ENCODE results near the gene ABCA7. TPM values are rescaled to one million over a fixed set of nuclear protein-coding genes. Genes with fewer than 3 reads are reported as not detected.

The ABCA7 gene
- total RNA-seq, 1 experiment from 2014 or later: 23.8 TPM

GRCh38 chr19:1050989-1051788 lies 11.3 kb downstream of the ABCA7 start:
- Histone ChIP-seq H3K79me2 (ENCODE audit: low read length) (no peaks in the 10 kb centered on the region), H3K9me3 (ENCODE audit: low read length) (no peaks in the 10 kb centered on the region), H3K9me2 (replicated peaks; ENCODE audit: insufficient read depth, low read length) (no peaks in the 10 kb centered on the region), H3K9ac (ENCODE audit: low read length) (no peak overlapping the region), H2AFZ (ENCODE audit: low read length) (no peak overlapping the region), H3K36me3 (ENCODE audit: insufficient read depth, low read length) (no peaks in the 10 kb centered on the region), H3K4me1 (ENCODE audit: low read length) (no peaks in the 10 kb centered on the region), H4K20me1 (ENCODE audit: insufficient read depth, low read depth, low read length) (no peaks in the 10 kb centered on the region), H3K27ac (ENCODE audit: low read length) (no peak overlapping the region), H3K27me3 (ENCODE audit: low read length) (no peaks in the 10 kb centered on the region), H3K4me3 (ENCODE audit: low read length) (no peak overlapping the region), H3K4me2 (ENCODE audit: low read depth, low read length, poor library complexity, severe bottlenecking) (no peak overlapping the region)
- no peak for DNase-seq

- Histone ChIP-seq H3K27me3 (ENCODE audit: low read length) (no peaks in the 10 kb centered on the region), H2AFZ (ENCODE audit: low read length) (no peak overlapping the region), H3K4me1 (ENCODE audit: low read length) (peaks cover under 1% of the 10 kb centered on the region; the same call in 1 of the 2 replicates), H3K4me3 (ENCODE audit: low read length) (no peak overlapping the region), H3K9ac (ENCODE audit: low read length) (no peak overlapping the region), H3K9me3 (ENCODE audit: low read length) (no peaks in the 10 kb centered on the region), H4K20me1 (ENCODE audit: insufficient read depth, low read depth, low read length) (no peaks in the 10 kb centered on the region), H3K36me3 (ENCODE audit: insufficient read depth, low read length) (no peaks in the 10 kb centered on the region), H3K79me2 (ENCODE audit: low read length) (no peaks in the 10 kb centered on the region), H3K27ac (ENCODE audit: low read length) (no peak overlapping the region), H3K9me2 (replicated peaks; ENCODE audit: insufficient read depth, low read length) (no peaks in the 10 kb centered on the region), H3K4me2 (ENCODE audit: low read depth, low read length, poor library complexity, severe bottlenecking) (no peak overlapping the region)
- no peak for DNase-seq
Measured at GRCh38 chr19:1051791-1052190, 11.9 kb downstream of the ABCA7 start.

- Histone ChIP-seq H3K4me1 (ENCODE audit: low read length) (peaks cover 6% of the 10 kb centered on the region), H3K27ac (ENCODE audit: low read length) (no peak overlapping the region), H3K36me3 (ENCODE audit: insufficient read depth, low read length) (no peaks in the 10 kb centered on the region), H3K9me2 (replicated peaks; ENCODE audit: insufficient read depth, low read length) (no peaks in the 10 kb centered on the region), H3K79me2 (ENCODE audit: low read length) (no peaks in the 10 kb centered on the region), H3K9ac (ENCODE audit: low read length) (no peak overlapping the region), H3K4me2 (ENCODE audit: low read depth, low read length, poor library complexity, severe bottlenecking) (no peak overlapping the region), H4K20me1 (ENCODE audit: insufficient read depth, low read depth, low read length) (no peaks in the 10 kb centered on the region), H3K27me3 (ENCODE audit: low read length) (no peaks in the 10 kb centered on the region), H3K9me3 (ENCODE audit: low read length) (no peaks in the 10 kb centered on the region), H3K4me3 (ENCODE audit: low read length) (no peak overlapping the region), H2AFZ (ENCODE audit: low read length) (no peak overlapping the region)
- no peak for DNase-seq
Measured at GRCh38 chr19:1052349-1052975, 12.6 kb downstream of the ABCA7 start.

GRCh38 chr19:1053176-1054101 lies 13.5 kb downstream of the ABCA7 start:
- H3K27me3 ChIP-seq (ENCODE audit: low read length): no peaks in the 10 kb centered on the region
- H3K9me2 ChIP-seq (replicated peaks; ENCODE audit: insufficient read depth, low read length): no peaks in the 10 kb centered on the region
- no peak for DNase-seq
- no peaks in the 10 kb centered on the region for H3K79me2 ChIP-seq (ENCODE audit: low read length)
- no peak overlapping the region for H3K9ac ChIP-seq (ENCODE audit: low read length)
- peaks cover 16% of the 10 kb centered on the region for H3K4me1 ChIP-seq (ENCODE audit: low read length)
- no peak overlapping the region for H2AFZ ChIP-seq (ENCODE audit: low read length)
- no peak overlapping the region for H3K27ac ChIP-seq (ENCODE audit: low read length)
- no peaks in the 10 kb centered on the region for H4K20me1 ChIP-seq (ENCODE audit: insufficient read depth, low read depth, low read length)
- no peaks in the 10 kb centered on the region for H3K36me3 ChIP-seq (ENCODE audit: insufficient read depth, low read length)
- H3K9me3 ChIP-seq (ENCODE audit: low read length): no peaks in the 10 kb centered on the region
- no peak overlapping the region for H3K4me2 ChIP-seq (ENCODE audit: low read depth, low read length, poor library complexity, severe bottlenecking)
- no peak overlapping the region for H3K4me3 ChIP-seq (ENCODE audit: low read length)

- no peak overlapping the region for H3K4me2 ChIP-seq (ENCODE audit: low read depth, low read length, poor library complexity, severe bottlenecking)
- no peaks in the 10 kb centered on the region for H3K9me2 ChIP-seq (replicated peaks; ENCODE audit: insufficient read depth, low read length)
- no peak overlapping the region for H3K27ac ChIP-seq (ENCODE audit: low read length)
- H3K9me3 ChIP-seq (ENCODE audit: low read length): no peaks in the 10 kb centered on the region
- H3K36me3 ChIP-seq (ENCODE audit: insufficient read depth, low read length): no peaks in the 10 kb centered on the region
- H3K4me1 ChIP-seq (ENCODE audit: low read length): peaks cover 19% of the 10 kb centered on the region
- no peak overlapping the region for H3K9ac ChIP-seq (ENCODE audit: low read length)
- no peak overlapping the region for H3K4me3 ChIP-seq (ENCODE audit: low read length)
- no peaks in the 10 kb centered on the region for H4K20me1 ChIP-seq (ENCODE audit: insufficient read depth, low read depth, low read length)
- no peaks in the 10 kb centered on the region for H3K27me3 ChIP-seq (ENCODE audit: low read length)
- no peaks in the 10 kb centered on the region for H3K79me2 ChIP-seq (ENCODE audit: low read length)
- no peak for DNase-seq
- no peak overlapping the region for H2AFZ ChIP-seq (ENCODE audit: low read length)
Measured at GRCh38 chr19:1054102-1055027, 14.5 kb downstream of the ABCA7 start.

GRCh38 chr19:1055028-1055425 lies 15.1 kb downstream of the ABCA7 start:
- H3K4me2 ChIP-seq (ENCODE audit: low read depth, low read length, poor library complexity, severe bottlenecking): no peak overlapping the region
- H4K20me1 ChIP-seq (ENCODE audit: insufficient read depth, low read depth, low read length): no peaks in the 10 kb centered on the region
- H3K27ac ChIP-seq (ENCODE audit: low read length): no peak overlapping the region
- H3K27me3 ChIP-seq (ENCODE audit: low read length): no peaks in the 10 kb centered on the region
- peaks cover 19% of the 10 kb centered on the region for H3K4me1 ChIP-seq (ENCODE audit: low read length)
- no peak overlapping the region for H3K4me3 ChIP-seq (ENCODE audit: low read length)
- no peaks in the 10 kb centered on the region for H3K79me2 ChIP-seq (ENCODE audit: low read length)
- H3K9me3 ChIP-seq (ENCODE audit: low read length): no peaks in the 10 kb centered on the region
- no peak overlapping the region for H3K9ac ChIP-seq (ENCODE audit: low read length)
- H3K9me2 ChIP-seq (replicated peaks; ENCODE audit: insufficient read depth, low read length): no peaks in the 10 kb centered on the region
- no peaks in the 10 kb centered on the region for H3K36me3 ChIP-seq (ENCODE audit: insufficient read depth, low read length)
- no peak overlapping the region for H2AFZ ChIP-seq (ENCODE audit: low read length)
- DNase-seq: no peak

- peaks cover 19% of the 10 kb centered on the region for H3K4me1 ChIP-seq (ENCODE audit: low read length)
- no peaks in the 10 kb centered on the region for H3K36me3 ChIP-seq (ENCODE audit: insufficient read depth, low read length)
- no peak overlapping the region for H3K27ac ChIP-seq (ENCODE audit: low read length)
- H3K9me2 ChIP-seq (replicated peaks; ENCODE audit: insufficient read depth, low read length): no peaks in the 10 kb centered on the region
- no peaks in the 10 kb centered on the region for H3K79me2 ChIP-seq (ENCODE audit: low read length)
- H3K9ac ChIP-seq (ENCODE audit: low read length): no peak overlapping the region
- H3K4me3 ChIP-seq (ENCODE audit: low read length): no peak overlapping the region
- DNase-seq: no peak
- H3K4me2 ChIP-seq (ENCODE audit: low read depth, low read length, poor library complexity, severe bottlenecking): no peak overlapping the region
- no peaks in the 10 kb centered on the region for H3K27me3 ChIP-seq (ENCODE audit: low read length)
- no peaks in the 10 kb centered on the region for H3K9me3 ChIP-seq (ENCODE audit: low read length)
- no peak overlapping the region for H2AFZ ChIP-seq (ENCODE audit: low read length)
- no peaks in the 10 kb centered on the region for H4K20me1 ChIP-seq (ENCODE audit: insufficient read depth, low read depth, low read length)
Measured at GRCh38 chr19:1055886-1056620, 16.1 kb downstream of the ABCA7 start.
